Tibial artery (tissue), 4 donors: ENCODE results near the gene P2RX3.

Experiments used
- DNase-seq, 2 donors: peaks; one replicate each; pipeline ENCODE4 v3.0.0-alpha.2; 2019
- H3K27ac ChIP-seq, 2 donors: fragments of 200-600 bp; sonication (generic) in 1 of 2; 1 replicate in 1 of 2; 2 replicates in 1 of 2; pipeline ENCODE4 v1.5.1; 2018 to 2019; ENCODE audit warnings: mild to moderate bottlenecking in 1 of 2
- H3K27me3 ChIP-seq, 2 donors: fragments of 200-600 bp; sonication (generic) in 1 of 2; one replicate each; pipeline versions ENCODE4 v1.5.1 to v1.6.0; 2016 to 2019
- H3K36me3 ChIP-seq, 3 donors: fragments of 200-600 bp; sonication (generic) in 2 of 3; one replicate each; pipeline ENCODE4 v1.5.1; 2016 to 2019; ENCODE audit warnings: mild to moderate bottlenecking in 2 of 3
- H3K4me1 ChIP-seq, 4 donors: fragments of 200-600 bp; sonication (generic) in 2 of 4; 1 replicate in 3 of 4; 2 replicates in 1 of 4; pipeline ENCODE4 v1.5.1; 2016 to 2019
- H3K4me3 ChIP-seq, 2 donors: fragments of 200-600 bp; sonication (generic) in 1 of 2; 1 replicate in 1 of 2; 2 replicates in 1 of 2; pipeline ENCODE4 v1.5.1; 2018 to 2019; ENCODE audit warnings: mild to moderate bottlenecking in 2 of 2
- H3K9me3 ChIP-seq, 3 donors: fragments of 200-600 bp; sonication (generic) in 1 of 3; one replicate each; pipeline ENCODE4 v1.5.1; 2016 to 2019
- CTCF ChIP-seq, 2 experiments: fragments of 200-600 bp in 1 of 2; fragments of 450-650 bp in 1 of 2; IDR thresholded peaks; one replicate each; pipeline ENCODE4 v1.5.1; 2017 to 2019; ENCODE audit warnings: antibody characterized with exemption in 2 of 2, mild to moderate bottlenecking in 1 of 2, moderate library complexity in 1 of 2
- intact Hi-C: fragments of 100-400 bp; cut with DNase I; formaldehyde crosslinking; loops from one replicate; pipeline ENCODE4 v1.15.0; 2023; ENCODE audit warnings: low total_unique reads

The P2RX3 gene

GRCh38 chr11:57377107-57377506 is 39.0 kb downstream of the P2RX3 start:
- Histone ChIP-seq H3K36me3 (no peaks in the 10 kb centered on the region), H3K27me3 (peaks cover 0 to 25% of the 10 kb centered on the region in 2 donors), H3K4me1 (no peaks in the 10 kb centered on the region), H3K4me3 (no peak overlapping the region), H3K27ac (no peak overlapping the region), H3K9me3 (no peaks in the 10 kb centered on the region)
- no peak for TF ChIP-seq CTCF (IDR thresholded peaks at IDR 0.05)
- intact Hi-C loops = no loop called here
- DNase-seq = no peak

DNA sequence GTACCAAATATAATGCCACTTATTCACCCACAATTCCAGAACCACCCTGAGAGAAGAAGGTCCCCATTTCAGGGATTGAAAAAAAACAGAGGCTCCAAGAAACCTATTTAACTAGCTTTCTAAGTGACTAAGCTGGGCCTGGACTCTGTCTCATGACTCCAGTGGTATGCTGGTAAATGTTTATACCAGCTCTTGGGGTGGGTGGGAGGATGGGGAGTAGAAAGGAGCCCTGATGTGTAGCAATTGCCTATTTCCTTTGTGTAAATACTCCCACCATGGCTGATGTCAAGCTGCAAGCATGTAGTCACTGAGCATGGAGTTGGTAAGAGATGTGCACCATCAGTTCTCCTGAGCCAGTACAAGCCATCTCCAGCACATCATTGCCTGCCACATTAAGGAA is 40.0 kb downstream of the P2RX3 start:
- intact Hi-C loops = no loop called here
- Histone ChIP-seq H3K27ac (no peak overlapping the region), H3K4me1 (no peaks in the 10 kb centered on the region), H3K27me3 (peaks cover 0 to 29% of the 10 kb centered on the region in 2 donors), H3K9me3 (no peaks in the 10 kb centered on the region), H3K36me3 (no peaks in the 10 kb centered on the region), H3K4me3 (no peak overlapping the region)
- TF ChIP-seq CTCF (IDR thresholded peaks at IDR 0.05) = no peak
- DNase-seq = no peak

GRCh38 chr11:57379732-57380131 is 41.6 kb downstream of the P2RX3 start:
- Histone ChIP-seq H3K9me3 (no peaks in the 10 kb centered on the region), H3K4me1 (no peaks in the 10 kb centered on the region), H3K27ac (no peak overlapping the region), H3K4me3 (no peak overlapping the region), H3K36me3 (no peaks in the 10 kb centered on the region), H3K27me3 (peaks cover 0 to 29% of the 10 kb centered on the region in 2 donors)
- intact Hi-C loops = no loop called here
- no peak for TF ChIP-seq CTCF (IDR thresholded peaks at IDR 0.05)
- no peak for DNase-seq

- Histone ChIP-seq H3K27me3 (peaks cover 0 to 29% of the 10 kb centered on the region in 2 donors), H3K27ac (no peak within 1 kb of the TSS), H3K36me3 (no peaks in the 10 kb centered on the region), H3K4me1 (no peaks in the 10 kb centered on the region), H3K9me3 (no peaks in the 10 kb centered on the region), H3K4me3 (no peak within 1 kb of the TSS)
- DNase-seq = no peak
- no peak for TF ChIP-seq CTCF (IDR thresholded peaks at IDR 0.05)
- intact Hi-C loops = no loop called here
Observed at GRCh38 chr11:57380975-57381374, 42.8 kb downstream of the P2RX3 start, which contains the start of gene PRG3. Gene PRG3 (minus strand): TSS chr11:57381150. CDS start chr11:57380708, 442 bp downstream.

DNA sequence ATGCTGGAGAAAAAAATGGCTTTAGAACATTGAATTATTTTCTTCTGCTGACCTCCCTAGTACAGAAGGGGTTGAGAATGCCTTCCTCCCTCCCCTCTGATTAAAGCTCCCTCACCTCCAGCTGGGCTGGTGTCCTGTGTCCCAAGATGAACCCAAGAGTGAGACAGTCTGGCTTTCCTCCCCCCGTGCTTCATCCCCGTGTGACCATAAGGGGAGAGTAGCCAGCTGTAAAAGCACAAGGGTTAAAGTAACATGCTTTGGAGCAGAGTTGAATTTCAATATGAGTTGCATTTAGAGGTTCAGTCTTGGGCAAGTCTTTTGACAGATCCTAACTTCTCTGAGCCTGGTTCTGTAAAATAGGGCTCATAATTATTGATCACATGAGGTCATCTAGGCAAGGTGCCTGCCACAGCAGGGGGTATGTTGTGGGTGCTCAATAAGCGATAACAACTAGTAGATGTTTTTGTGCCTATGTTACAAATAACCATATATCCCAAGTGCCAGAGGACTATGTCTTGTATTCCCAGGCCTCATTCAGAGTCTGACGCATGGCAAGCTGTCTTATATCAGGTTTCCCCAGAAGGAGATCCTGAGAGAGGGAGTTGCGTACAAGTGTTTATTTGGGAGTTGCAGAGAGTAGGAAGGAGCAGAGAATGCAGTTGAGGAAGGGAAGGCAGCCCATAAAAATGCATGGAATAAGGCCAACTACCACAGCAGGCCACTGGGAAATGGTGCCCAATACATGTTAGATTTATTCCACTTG is 48.2 kb downstream of the P2RX3 start:
- DNase-seq = no peak
- no peaks in the 10 kb centered on the region for H3K36me3 ChIP-seq
- intact Hi-C loops = no loop called here
- H3K27ac ChIP-seq = no peak overlapping the region
- no peaks in the 10 kb centered on the region for H3K4me1 ChIP-seq
- H3K9me3 ChIP-seq = no peaks in the 10 kb centered on the region
- no peak for TF ChIP-seq CTCF (IDR thresholded peaks at IDR 0.05)
- no peak overlapping the region for H3K4me3 ChIP-seq
- H3K27me3 ChIP-seq = peaks cover 0 to 4% of the 10 kb centered on the region in 2 donors
